RWPE1 (cell line): ENCODE data around the gene NRROS.
"Not testable (repeated sequence)": the region's sequence is repeated elsewhere in the genome, so short reads cannot be mapped to it uniquely, and the experiment has no call there.

Experiments
- CTCF ChIA-PET: fragments of 350-600 bp; sonication (Branson Sonifier 250); formaldehyde crosslinking; extraction: SDS; loops from one replicate; lab custom pipeline; 2021; lab: Yijun Ruan, JAX
- POLR2A ChIA-PET: fragments of 400-600 bp; formaldehyde crosslinking; extraction: SDS; loops from one replicate; lab custom pipeline; 2020; ENCODE audit warnings: antibody characterized with exemption; ENCODE audit not compliant: low non-redundant PET; lab: Yijun Ruan, JAX
- DNase-seq: peaks from one replicate; pipeline ENCODE4 v3.0.0; 2012; ENCODE audit warnings: low spot score
- H3K27ac ChIP-seq: fragments of 450-650 bp; 2 replicates; pipeline ENCODE4 v1.5.1; 2017
- TF ChIP-seq, protein P1 (sequence below): fragments of 450-650 bp; conservative IDR thresholded peaks from 2 replicates; pipeline ENCODE4 v1.5.1; 2017; ENCODE audit warnings: low read depth, mild to moderate bottlenecking

NRROS gene

DNA sequence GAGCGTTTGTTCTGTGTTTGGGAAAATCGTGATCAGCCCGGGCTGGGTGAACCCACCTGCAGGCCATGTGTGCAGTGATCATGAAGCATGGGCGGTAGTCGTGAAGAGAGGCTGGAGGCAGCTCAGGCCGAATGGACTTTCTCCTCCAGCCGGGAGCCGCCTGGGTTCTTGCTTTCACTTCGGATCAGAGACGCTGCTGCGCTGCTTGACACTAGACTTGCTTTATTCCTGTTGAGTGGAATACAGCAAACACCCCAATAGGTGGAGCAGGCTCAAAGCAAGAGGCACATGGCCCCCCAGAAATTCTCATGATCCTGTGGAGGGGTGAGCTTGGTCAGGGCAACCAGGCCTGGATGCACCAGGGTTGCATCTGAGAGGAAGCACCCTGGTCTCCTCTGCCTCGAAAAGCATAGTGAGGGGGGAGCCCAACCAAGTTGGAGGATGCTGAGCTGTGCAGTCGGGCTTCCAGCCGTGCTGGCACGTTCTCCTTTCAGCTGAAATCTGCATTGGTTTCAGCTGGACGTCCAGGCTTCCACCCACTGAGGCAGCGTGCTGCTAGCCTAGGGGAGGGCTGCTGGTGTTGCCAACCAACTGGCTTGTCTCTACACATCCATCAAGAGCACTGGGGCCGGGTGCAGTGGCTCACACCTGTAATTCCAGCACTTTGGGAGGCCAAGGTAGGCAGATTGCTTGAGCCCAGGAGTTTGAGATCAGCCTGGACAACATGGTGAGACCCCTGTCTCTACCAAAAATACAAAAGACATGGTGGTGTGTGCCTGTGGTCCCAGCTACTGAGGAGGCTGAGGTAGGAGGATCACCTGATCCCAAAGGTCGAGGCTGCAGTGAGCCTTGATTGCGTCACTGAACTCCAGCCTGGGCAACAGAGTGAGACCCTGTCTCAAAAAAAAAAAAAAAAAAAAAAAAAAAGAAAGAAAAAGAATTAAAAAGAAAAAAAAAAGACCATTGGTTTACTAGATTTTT, 2.8 kb upstream of the NRROS start:
- H3K27ac ChIP-seq = no peak overlapping the region
- TF ChIP-seq, protein P1, sequence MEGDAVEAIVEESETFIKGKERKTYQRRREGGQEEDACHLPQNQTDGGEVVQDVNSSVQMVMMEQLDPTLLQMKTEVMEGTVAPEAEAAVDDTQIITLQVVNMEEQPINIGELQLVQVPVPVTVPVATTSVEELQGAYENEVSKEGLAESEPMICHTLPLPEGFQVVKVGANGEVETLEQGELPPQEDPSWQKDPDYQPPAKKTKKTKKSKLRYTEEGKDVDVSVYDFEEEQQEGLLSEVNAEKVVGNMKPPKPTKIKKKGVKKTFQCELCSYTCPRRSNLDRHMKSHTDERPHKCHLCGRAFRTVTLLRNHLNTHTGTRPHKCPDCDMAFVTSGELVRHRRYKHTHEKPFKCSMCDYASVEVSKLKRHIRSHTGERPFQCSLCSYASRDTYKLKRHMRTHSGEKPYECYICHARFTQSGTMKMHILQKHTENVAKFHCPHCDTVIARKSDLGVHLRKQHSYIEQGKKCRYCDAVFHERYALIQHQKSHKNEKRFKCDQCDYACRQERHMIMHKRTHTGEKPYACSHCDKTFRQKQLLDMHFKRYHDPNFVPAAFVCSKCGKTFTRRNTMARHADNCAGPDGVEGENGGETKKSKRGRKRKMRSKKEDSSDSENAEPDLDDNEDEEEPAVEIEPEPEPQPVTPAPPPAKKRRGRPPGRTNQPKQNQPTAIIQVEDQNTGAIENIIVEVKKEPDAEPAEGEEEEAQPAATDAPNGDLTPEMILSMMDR = no peak
- POLR2A ChIA-PET = no interaction called here
- DNase-seq = no peak
- CTCF ChIA-PET = no interaction called here

DNA sequence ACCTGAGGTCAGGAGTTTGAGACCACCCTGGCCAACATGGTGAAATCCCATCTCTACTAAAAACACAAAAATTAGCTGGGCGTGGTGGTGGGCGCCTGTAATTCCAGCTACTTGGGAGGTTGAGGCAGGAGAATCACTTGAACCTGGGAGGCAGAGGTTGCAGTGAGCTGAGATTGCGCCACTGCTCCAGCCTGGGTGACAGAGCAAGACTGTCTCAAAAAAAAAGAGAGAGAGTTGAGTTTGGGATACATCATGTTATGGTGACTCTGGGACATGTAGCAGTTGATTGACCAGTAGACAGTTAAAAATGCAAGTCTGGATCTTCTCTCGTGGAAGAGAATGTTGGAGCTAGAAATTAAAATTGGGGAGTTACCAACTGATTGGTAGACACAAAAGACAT, 1.6 kb upstream of the NRROS start:
- DNase-seq, POLR2A ChIA-PET, H3K27ac ChIP-seq: not testable (repeated sequence)

DNA sequence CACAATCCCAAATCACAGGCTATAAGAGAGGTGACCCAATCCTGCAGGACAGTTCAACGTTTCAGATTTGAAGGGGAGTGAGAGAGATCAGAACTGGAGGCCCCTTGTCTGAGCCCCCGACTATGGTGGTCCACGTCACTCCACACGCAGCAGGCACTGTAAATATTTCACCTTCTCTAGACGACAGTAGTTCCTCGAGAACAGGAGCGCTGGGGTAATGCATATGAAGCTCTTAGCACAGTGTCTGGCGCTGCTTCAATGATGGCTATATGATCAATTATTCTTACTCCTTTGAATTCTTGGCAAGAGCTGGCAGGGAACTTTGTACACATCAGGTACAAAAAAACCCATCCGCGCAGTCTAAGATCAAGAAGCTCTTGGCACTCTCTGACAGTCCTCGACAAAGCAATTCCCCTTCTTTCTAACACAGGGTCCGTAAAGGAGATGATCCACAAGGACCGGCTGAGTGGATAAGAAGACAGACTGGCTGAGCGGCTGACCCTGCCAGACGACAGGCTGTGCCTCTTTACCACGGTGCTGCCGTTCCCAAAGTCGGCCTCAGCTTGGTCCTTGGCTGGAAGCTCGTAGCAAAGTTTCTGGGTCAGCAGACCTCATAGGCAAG, 522 bp upstream of the NRROS start:
- no peak for DNase-seq
- POLR2A ChIA-PET = no interaction called here
- CTCF ChIA-PET = interaction anchor here (0.9 kb wide), 1 partner anchor 30 kb away, joined by 4 read pairs; no protein-coding TSS in a partner anchor
- H3K27ac ChIP-seq = peak overlapping the region; percentile 11; the same call in 1 of the 2 replicates
- TF ChIP-seq, protein P1 = no peak

More for the DNA sequence above, 1.6 kb upstream of the NRROS start:
- CTCF ChIA-PET = not testable (repeated sequence)

DNA sequence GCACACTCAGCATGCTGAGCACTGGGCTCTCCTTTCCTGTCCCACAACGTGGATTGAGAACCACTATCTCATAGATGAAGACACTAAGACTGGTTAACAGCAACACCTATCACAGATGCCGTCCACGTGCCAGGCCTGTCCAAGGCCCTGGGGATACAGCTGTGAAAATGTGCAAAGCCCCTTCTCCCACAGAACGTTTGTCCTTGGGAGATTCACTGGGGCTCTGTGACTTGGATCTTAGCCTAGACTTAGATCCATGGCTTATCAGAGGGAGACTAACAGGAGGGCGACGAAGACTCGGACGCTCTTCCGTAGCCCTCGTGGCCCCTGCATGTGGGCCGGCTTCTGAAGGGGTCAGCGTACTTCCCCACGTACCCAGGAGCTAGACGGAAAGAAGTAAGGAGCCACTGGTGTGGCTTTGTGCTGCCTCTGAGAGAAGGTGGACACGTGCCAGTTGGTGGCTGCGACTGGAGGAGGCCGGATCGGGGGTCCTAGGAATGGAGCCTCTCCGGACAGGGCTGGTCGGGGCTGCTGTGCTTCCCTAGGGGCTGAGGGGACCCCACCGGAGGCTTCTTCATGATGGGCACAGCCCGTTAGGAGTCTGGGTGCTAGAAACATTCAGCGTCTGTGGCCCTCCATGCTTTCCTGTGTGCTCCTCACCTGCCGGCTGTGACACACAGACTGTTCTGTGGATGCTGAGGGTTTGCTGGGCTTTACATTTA, 964 bp downstream of the NRROS start:
- DNase-seq = no peak
- ChIA-PET POLR2A (no interaction called here), CTCF (interaction anchor here (0.7 kb wide), 1 partner anchor 19 kb away, joined by 4 read pairs; no protein-coding TSS in a partner anchor)
- H3K27ac ChIP-seq = no peak overlapping the region
- TF ChIP-seq, protein P1 = no peak

DNA sequence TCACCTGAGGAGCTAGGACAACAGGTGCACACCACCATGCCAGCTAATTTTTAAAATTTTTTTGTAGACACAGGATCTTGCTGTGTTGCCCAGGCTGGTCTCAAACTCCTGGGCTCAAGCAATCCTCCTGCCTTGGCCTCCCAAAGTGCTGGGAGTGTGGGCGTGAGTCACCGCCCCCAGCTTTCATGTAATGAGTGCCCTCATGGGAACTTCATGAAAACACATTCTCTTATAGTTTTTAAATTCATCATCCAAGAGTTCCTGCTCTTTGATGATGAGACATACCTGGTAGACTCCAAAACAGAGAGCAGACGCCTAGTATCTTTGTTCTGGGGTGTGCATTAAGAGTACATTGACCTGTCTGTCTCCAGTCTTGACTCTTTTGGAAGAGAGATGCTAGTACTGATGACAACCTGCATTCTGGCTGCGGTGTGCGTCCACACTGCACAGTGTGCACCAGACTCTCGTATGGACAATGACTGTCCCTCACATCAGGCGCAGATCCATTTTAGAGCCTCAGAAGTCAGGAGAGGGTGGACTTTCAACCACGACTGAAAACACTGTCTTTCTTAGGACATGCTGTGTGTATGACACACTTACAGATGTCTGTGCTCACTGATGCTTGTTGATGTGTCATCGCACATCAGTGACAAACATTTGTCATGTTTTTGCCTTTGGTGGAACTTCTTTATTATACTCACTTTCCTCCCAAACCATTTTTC, 2.0 kb downstream of the NRROS start:
- H3K27ac ChIP-seq = no peak overlapping the region
- POLR2A ChIA-PET = no interaction called here
- TF ChIP-seq, protein P1 = no peak
- no peak for DNase-seq
- CTCF ChIA-PET = interaction anchor here (0.7 kb wide), 2 partner anchors 18 to 23 kb away, joined by 4 to 5 read pairs; no protein-coding TSS in a partner anchor

DNA sequence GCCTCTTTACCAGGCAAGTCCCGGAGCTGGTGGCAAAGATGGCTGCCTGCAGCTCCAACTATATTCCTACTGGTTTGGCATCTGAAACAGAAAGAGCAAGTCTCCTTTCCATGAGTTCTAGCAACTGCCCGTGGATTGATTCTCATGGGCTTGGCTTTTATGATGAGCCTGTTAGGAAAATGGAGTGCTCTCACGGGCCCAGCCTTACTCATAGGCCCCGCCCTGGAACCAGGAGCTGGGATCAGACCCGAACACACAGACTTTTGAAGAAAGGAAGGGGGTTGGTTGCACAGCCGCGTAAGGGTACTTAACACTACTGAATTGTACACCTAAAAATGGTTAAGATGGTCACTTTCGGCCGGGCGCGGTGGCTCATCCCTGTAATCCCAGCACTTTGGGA, 2.9 kb downstream of the NRROS start:
- POLR2A ChIA-PET = no interaction called here
- no peak for DNase-seq
- H3K27ac ChIP-seq = no peak overlapping the region
- TF ChIP-seq, protein P1 = no peak
- CTCF ChIA-PET = interaction anchor here (0.6 to 0.7 kb wide), 2 partner anchors 22 to 113 kb away, joined by 3 to 5 read pairs; no protein-coding TSS in a partner anchor
